Activated CD4-positive, alpha-beta T cell treated with anti-CD3 and anti-CD28 coated beads for 36 hours (primary cell): ENCODE results near the gene ZNF606. TPM values are rescaled to one million over a fixed set of nuclear protein-coding genes. Genes with fewer than 3 reads are reported as not detected.

Experiments used
- ATAC-seq: fragments of 200-7000 bp; cut with Tn5 transposase; one replicate; pipeline ENCODE4 v1.10.0; 2021; ENCODE audit warnings: mild to moderate bottlenecking, moderate library complexity
- CTCF ChIA-PET: fragments of 350-600 bp; sonication (Branson Sonifier 250); formaldehyde crosslinking; loops from one replicate; lab custom pipeline; 2021; ENCODE audit warnings: antibody characterized with exemption; lab: Charles Lee
- POLR2A ChIA-PET: fragments of 350-600 bp; sonication (Branson Sonifier 250); formaldehyde crosslinking; loops from one replicate; lab custom pipeline; 2021; ENCODE audit warnings: antibody characterized with exemption, inconsistent platforms; lab: Charles Lee
- DNase-seq: peaks from one replicate; pipeline ENCODE4 v3.0.0-alpha.2; 2020
- H3K27ac Mint-ChIP-seq: one replicate; pipeline ENCODE4 v1.8.0; 2021; ENCODE audit warnings: mixed read lengths
- H3K27me3 Mint-ChIP-seq: one replicate; pipeline ENCODE4 v1.8.0; 2021; ENCODE audit warnings: mixed read lengths
- H3K36me3 Mint-ChIP-seq: one replicate; pipeline ENCODE4 v1.8.0; 2021; ENCODE audit warnings: low read depth, mixed read lengths
- H3K4me1 Mint-ChIP-seq: one replicate; pipeline ENCODE4 v1.8.0; 2021; ENCODE audit warnings: mixed read lengths
- H3K4me3 Mint-ChIP-seq: one replicate; pipeline ENCODE4 v1.8.0; 2021; ENCODE audit warnings: mild to moderate bottlenecking, moderate library complexity, mixed read lengths
- H3K9me3 Mint-ChIP-seq: one replicate; pipeline ENCODE4 v1.8.0; 2021; ENCODE audit warnings: low read depth, mixed read lengths
- intact Hi-C, 2 experiments: fragments of 100-400 bp; cut with DNase I in 1 of 2; cut with micrococcal nuclease in 1 of 2; formaldehyde crosslinking; loops; one replicate each; pipeline versions ENCODE4 v1.14.2 to v1.15.1; 2022 to 2024; cut with DNase I, micrococcal nuclease
- total RNA-seq, 2 experiments: library from RNA; stranded (reverse); gene quantifications; one replicate each; pipeline ENCODE4 v1.2.3, GENCODE V29; 2021

Gene ZNF606
- total RNA-seq, 2 experiments from 2014 or later: 6.0 to 8.9 TPM

DNA sequence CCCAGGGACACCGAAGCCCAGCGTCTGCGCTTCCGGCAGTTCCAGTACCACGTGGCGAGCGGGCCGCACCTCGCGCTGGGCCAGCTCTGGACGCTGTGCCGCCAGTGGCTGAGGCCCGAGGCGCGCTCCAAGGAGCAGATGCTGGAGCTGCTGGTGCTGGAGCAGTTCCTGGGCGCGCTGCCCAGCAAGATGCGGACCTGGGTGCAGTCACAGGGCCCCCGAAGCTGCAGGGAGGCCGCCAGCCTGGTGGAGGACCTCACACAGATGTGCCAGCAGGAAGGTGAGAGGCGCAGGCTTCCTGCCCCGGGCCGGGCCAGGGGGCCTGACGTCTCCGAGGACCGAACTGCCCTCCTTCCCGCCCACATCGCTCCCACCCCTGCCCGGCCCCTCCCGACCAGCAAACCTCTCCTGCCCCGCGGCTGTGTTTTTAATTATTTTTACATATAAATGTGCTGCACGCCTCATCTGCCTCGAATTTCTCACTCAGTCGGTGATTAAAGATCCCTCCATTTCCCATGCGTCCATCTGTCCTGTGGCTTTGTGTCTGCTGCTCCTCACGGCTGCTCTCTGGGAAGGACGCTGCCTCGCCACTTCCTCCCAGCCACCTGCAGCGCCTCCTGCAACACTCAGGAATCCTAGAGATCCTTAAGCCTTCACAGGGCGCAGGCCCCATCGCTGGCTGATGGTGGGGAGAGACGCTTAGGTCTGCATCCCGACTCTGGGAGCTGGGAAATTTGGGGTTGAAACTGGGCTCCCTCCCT, 35.5 kb upstream of the ZNF606 start:
- ChIA-PET CTCF (interaction anchor here (0.6 kb wide), 2 partner anchors 118 to 937 kb away, joined by 3 read pairs; no protein-coding TSS in a partner anchor), POLR2A (no interaction called here)
- intact Hi-C loops: no loop called here
- H3K27me3 Mint-ChIP-seq: peaks cover 23% of the 10 kb centered on the region
- H3K27ac Mint-ChIP-seq: no peak overlapping the region
- ATAC-seq (no peak), DNase-seq (no peak)
- no peak overlapping the region for H3K4me3 Mint-ChIP-seq
- peaks cover 28% of the 10 kb centered on the region for H3K9me3 Mint-ChIP-seq
- H3K36me3 Mint-ChIP-seq: peaks cover 28% of the 10 kb centered on the region
- no peaks in the 10 kb centered on the region for H3K4me1 Mint-ChIP-seq

DNA sequence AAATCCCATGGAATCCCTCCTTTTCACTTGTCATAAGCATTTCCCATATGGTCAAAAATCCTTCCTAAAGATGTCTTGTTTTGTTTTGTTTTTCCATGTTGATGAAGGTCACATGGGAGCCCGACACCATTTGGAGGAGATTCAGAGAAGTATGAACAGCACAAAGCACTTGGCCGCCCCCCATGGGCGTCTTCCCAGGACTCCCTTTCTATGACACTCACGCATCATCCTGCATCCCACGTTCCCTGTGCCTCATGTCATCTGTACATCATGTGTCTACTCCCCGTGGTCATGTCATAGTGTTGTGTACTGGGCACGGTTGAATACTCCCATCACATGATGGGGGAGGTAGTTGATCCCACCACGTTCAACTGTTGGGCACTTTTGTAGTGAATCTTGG, 33.2 kb upstream of the ZNF606 start:
- ChIA-PET CTCF (no interaction called here), POLR2A (interaction anchor here (0.6 kb wide), 1 partner anchor 267 kb away, joined by 3 read pairs; the partner anchor contains the start of gene ZNF586)
- peaks cover 28% of the 10 kb centered on the region for H3K9me3 Mint-ChIP-seq
- no peak overlapping the region for H3K4me3 Mint-ChIP-seq
- intact Hi-C loops: no loop called here
- ATAC-seq: no peak
- H3K4me1 Mint-ChIP-seq: no peaks in the 10 kb centered on the region
- no peak overlapping the region for H3K27ac Mint-ChIP-seq
- peaks cover 28% of the 10 kb centered on the region for H3K27me3 Mint-ChIP-seq
- peaks cover 31% of the 10 kb centered on the region for H3K36me3 Mint-ChIP-seq
- no peak for DNase-seq

- no peak for DNase-seq
- Mint-ChIP-seq H3K27me3 (peaks cover 29% of the 10 kb centered on the region), H3K36me3 (peaks cover 27% of the 10 kb centered on the region), H3K27ac (no peak overlapping the region), H3K4me1 (no peaks in the 10 kb centered on the region), H3K9me3 (peaks cover 25% of the 10 kb centered on the region), H3K4me3 (no peak overlapping the region)
- POLR2A ChIA-PET: no interaction called here
- CTCF ChIA-PET: no interaction called here
- intact Hi-C loops: no loop called here
- ATAC-seq: no peak
Observed at GRCh38 chr19:58034477-58034793, 31.8 kb upstream of the ZNF606 start.

- intact Hi-C loops: no loop called here
- Mint-ChIP-seq H3K27me3 (peaks cover 30% of the 10 kb centered on the region), H3K36me3 (peaks cover 27% of the 10 kb centered on the region), H3K4me3 (no peak within 1 kb of the TSS), H3K9me3 (peaks cover 25% of the 10 kb centered on the region), H3K27ac (no peak within 1 kb of the TSS), H3K4me1 (no peaks in the 10 kb centered on the region)
- ATAC-seq (peak; percentile 76), DNase-seq (peak; percentile 78)
- ChIA-PET CTCF (no interaction called here), POLR2A (no interaction called here)
Observed at GRCh38 chr19:58033741-58034476, 31.3 kb upstream of the ZNF606 start, which contains the start of gene ZSCAN1. Gene ZSCAN1, plus strand, starts transcription at chr19:58034025. Its CDS starts 3,812 bp downstream, at chr19:58037837.

DNA sequence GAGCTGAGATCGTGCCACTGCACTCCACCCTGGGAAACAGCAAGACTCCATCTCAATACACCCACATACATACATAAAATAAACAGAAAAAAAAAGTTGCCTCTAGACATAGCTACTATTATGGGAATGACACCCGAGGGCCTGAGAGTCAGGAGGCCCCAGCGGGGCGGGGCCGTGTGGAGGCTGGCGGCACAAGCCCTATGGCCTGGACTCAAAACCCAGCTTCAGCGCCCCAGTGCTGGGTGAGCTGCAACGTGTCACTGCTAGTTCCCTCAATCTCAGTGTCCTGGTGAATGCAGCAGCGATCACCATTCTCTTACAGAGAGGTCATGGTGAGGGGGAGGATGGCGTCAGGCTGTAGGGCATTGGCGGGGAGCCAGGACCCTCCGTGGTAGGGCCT, 22.0 kb upstream of the ZNF606 start:
- no peak overlapping the region for H3K27ac Mint-ChIP-seq
- ATAC-seq (no peak), DNase-seq (no peak)
- intact Hi-C loops: no loop called here
- POLR2A ChIA-PET: no interaction called here
- H3K36me3 Mint-ChIP-seq: peaks cover 6% of the 10 kb centered on the region
- CTCF ChIA-PET: no interaction called here
- H3K4me3 Mint-ChIP-seq: no peak overlapping the region
- peaks cover 2% of the 10 kb centered on the region for H3K27me3 Mint-ChIP-seq
- H3K4me1 Mint-ChIP-seq: no peaks in the 10 kb centered on the region
- H3K9me3 Mint-ChIP-seq: peaks cover 33% of the 10 kb centered on the region

GRCh38 chr19:58022283-58022660, 19.7 kb upstream of the ZNF606 start:
- H3K27me3 Mint-ChIP-seq: no peaks in the 10 kb centered on the region
- peaks cover 6% of the 10 kb centered on the region for H3K36me3 Mint-ChIP-seq
- H3K27ac Mint-ChIP-seq: no peak overlapping the region
- ChIA-PET POLR2A (no interaction called here), CTCF (interaction anchor here (0.9 to 1.0 kb wide), 2 partner anchors 28 to 83 kb away, joined by 3 to 4 read pairs; no protein-coding TSS in a partner anchor)
- intact Hi-C loops: loop anchor here (1.0 kb wide), 1 partner anchor 133 kb away; no protein-coding TSS in a partner anchor
- peaks cover 27% of the 10 kb centered on the region for H3K9me3 Mint-ChIP-seq
- H3K4me1 Mint-ChIP-seq: no peaks in the 10 kb centered on the region
- ATAC-seq: no peak
- DNase-seq: no peak
- H3K4me3 Mint-ChIP-seq: no peak overlapping the region

GRCh38 chr19:58021541-58022282, 19.1 kb upstream of the ZNF606 start:
- no peak overlapping the region for H3K4me3 Mint-ChIP-seq
- CTCF ChIA-PET: interaction anchor here (0.7 to 1.0 kb wide), 4 partner anchors 28 to 463 kb away, joined by 3 to 4 read pairs (median 3); no protein-coding TSS in a partner anchor
- H3K9me3 Mint-ChIP-seq: peaks cover 26% of the 10 kb centered on the region

GRCh38 chr19:58020129-58020528, 17.5 kb upstream of the ZNF606 start:
- ChIA-PET CTCF (no interaction called here), POLR2A (no interaction called here)
- DNase-seq: no peak
- intact Hi-C loops: no loop called here
- H3K4me1 Mint-ChIP-seq: no peaks in the 10 kb centered on the region
- ATAC-seq: no peak
- H3K27ac Mint-ChIP-seq: no peak overlapping the region
- H3K9me3 Mint-ChIP-seq: peaks cover 19% of the 10 kb centered on the region
- peaks cover 8% of the 10 kb centered on the region for H3K36me3 Mint-ChIP-seq
- no peaks in the 10 kb centered on the region for H3K27me3 Mint-ChIP-seq
- H3K4me3 Mint-ChIP-seq: no peak overlapping the region

More at GRCh38 chr19:58021541-58022282, 19.1 kb upstream of the ZNF606 start:
- DNase-seq: peak; percentile 65
- Mint-ChIP-seq H3K36me3 (peaks cover 6% of the 10 kb centered on the region), H3K27me3 (no peaks in the 10 kb centered on the region), H3K27ac (no peak overlapping the region), H3K4me1 (no peaks in the 10 kb centered on the region)
- intact Hi-C loops: loop anchor here (1.0 kb wide), 1 partner anchor 134 kb away; no protein-coding TSS in a partner anchor
- POLR2A ChIA-PET: no interaction called here
- peak; percentile 95 for ATAC-seq

- Mint-ChIP-seq H3K36me3 (peaks cover 15% of the 10 kb centered on the region), H3K27me3 (no peaks in the 10 kb centered on the region), H3K4me1 (no peaks in the 10 kb centered on the region), H3K27ac (no peak overlapping the region), H3K9me3 (peaks cover 20% of the 10 kb centered on the region), H3K4me3 (no peak overlapping the region)
- ATAC-seq (no peak), DNase-seq (no peak)
- intact Hi-C loops: no loop called here
- POLR2A ChIA-PET: no interaction called here
- CTCF ChIA-PET: no interaction called here
Observed at GRCh38 chr19:58014141-58014540, 11.5 kb upstream of the ZNF606 start.

- intact Hi-C loops: no loop called here
- ATAC-seq (no peak), DNase-seq (no peak)
- no peak overlapping the region for H3K4me3 Mint-ChIP-seq
- peaks cover 37% of the 10 kb centered on the region for H3K36me3 Mint-ChIP-seq
- no peaks in the 10 kb centered on the region for H3K27me3 Mint-ChIP-seq
- H3K27ac Mint-ChIP-seq: no peak overlapping the region
- ChIA-PET POLR2A (no interaction called here), CTCF (no interaction called here)
- no peaks in the 10 kb centered on the region for H3K4me1 Mint-ChIP-seq
- peaks cover 45% of the 10 kb centered on the region for H3K9me3 Mint-ChIP-seq
Observed at GRCh38 chr19:58010507-58010906, 7.9 kb upstream of the ZNF606 start.

- ChIA-PET POLR2A (no interaction called here), CTCF (interaction anchor here (0.6 kb wide), 1 partner anchor 370 kb away, joined by 3 read pairs; no protein-coding TSS in a partner anchor)
- ATAC-seq: peak; percentile 97
- Mint-ChIP-seq H3K4me1 (peaks cover under 1% of the 10 kb centered on the region), H3K27me3 (no peaks in the 10 kb centered on the region), H3K9me3 (peaks cover 50% of the 10 kb centered on the region), H3K27ac (peak overlapping the region; percentile 55), H3K36me3 (peaks cover 44% of the 10 kb centered on the region), H3K4me3 (peak overlapping the region; percentile 67)
- intact Hi-C loops: no loop called here
- DNase-seq: peak; percentile 86
Observed at GRCh38 chr19:58009666-58010301, 7.2 kb upstream of the ZNF606 start.
